ENCODE measurements around the gene MX2.

Gene MX2

DNA sequence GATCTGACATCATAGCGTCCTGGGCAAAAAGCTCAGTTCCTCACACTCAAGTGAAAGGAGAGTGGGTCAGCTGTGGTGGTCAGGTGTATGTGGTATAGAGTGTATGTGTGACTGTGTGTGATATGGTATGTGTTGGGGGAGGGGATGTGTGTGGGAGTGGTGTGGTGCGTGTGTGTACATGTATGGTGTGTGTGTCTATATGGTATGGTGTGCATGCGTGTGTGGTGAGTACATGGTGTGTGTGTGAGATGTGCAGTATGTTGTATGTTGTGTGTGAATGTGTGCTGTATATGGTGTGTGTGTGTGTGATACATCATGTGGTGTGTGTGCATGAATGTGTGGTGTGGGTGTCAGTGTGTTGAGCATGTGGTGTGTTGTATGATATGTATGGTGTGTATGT is 24.3 kb upstream of the MX2 start:
- Histone ChIP-seq H3K27ac (ENCODE audit: low read depth, low read length) (no peak overlapping the region), H3K4me3 (ENCODE audit: low read depth in 1 of 2, low read length in 2 of 2) (no peak overlapping the region), H3K27me3 (ENCODE audit: control insufficient read depth in 1 of 2, insufficient read depth in 2 of 2, low read length in 2 of 2) (no peaks in the 10 kb centered on the region), H3K9me3 (ENCODE audit: control insufficient read depth in 1 of 2, low read length in 2 of 2) (peaks cover 5 to 17% of the 10 kb centered on the region in 2 donors), H3K4me1 (ENCODE audit: control insufficient read depth in 1 of 2, insufficient read depth in 2 of 2, low read length in 2 of 2) (peaks cover 0 to 4% of the 10 kb centered on the region in 2 donors), H3K36me3 (ENCODE audit: control insufficient read depth in 1 of 2, insufficient read depth in 2 of 2, low read length in 2 of 2) (peaks cover 19 to 23% of the 10 kb centered on the region in 2 donors), H3K9ac (ENCODE audit: low read depth in 1 of 2, low read length in 2 of 2) (no peak overlapping the region)

DNA sequence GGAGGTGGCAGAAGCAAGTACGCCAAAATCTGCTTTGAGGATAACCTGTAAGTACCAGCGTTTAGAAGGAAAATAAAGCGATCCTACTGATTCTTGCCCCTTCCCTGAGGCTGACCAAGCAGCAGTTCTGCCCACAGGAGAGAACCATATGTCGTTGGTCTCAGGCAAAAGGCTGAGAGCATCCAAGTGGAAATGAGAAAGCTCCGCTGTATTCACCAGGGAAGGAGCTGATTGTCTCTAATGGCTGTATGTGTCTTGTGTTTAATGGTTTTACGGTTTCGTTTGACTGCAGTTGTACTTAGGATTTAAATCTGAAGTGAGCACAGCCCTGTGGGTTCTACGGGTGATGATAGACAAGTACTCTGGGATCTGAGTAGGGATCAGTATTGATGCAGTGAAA is 23.4 kb upstream of the MX2 start:
- peaks cover 0 to 4% of the 10 kb centered on the region in 2 donors for H3K4me1 ChIP-seq (ENCODE audit: control insufficient read depth in 1 of 2, insufficient read depth in 2 of 2, low read length in 2 of 2)
- peaks cover 19 to 29% of the 10 kb centered on the region in 2 donors for H3K36me3 ChIP-seq (ENCODE audit: control insufficient read depth in 1 of 2, insufficient read depth in 2 of 2, low read length in 2 of 2)
- H3K27ac ChIP-seq (ENCODE audit: low read depth, low read length), result no peak overlapping the region
- H3K27me3 ChIP-seq (ENCODE audit: control insufficient read depth in 1 of 2, insufficient read depth in 2 of 2, low read length in 2 of 2), result no peaks in the 10 kb centered on the region
- H3K4me3 ChIP-seq (ENCODE audit: low read depth in 1 of 2, low read length in 2 of 2), result no peak overlapping the region
- peaks cover 5 to 17% of the 10 kb centered on the region in 2 donors for H3K9me3 ChIP-seq (ENCODE audit: control insufficient read depth in 1 of 2, low read length in 2 of 2)
- H3K9ac ChIP-seq (ENCODE audit: low read depth in 1 of 2, low read length in 2 of 2), result no peak overlapping the region

DNA sequence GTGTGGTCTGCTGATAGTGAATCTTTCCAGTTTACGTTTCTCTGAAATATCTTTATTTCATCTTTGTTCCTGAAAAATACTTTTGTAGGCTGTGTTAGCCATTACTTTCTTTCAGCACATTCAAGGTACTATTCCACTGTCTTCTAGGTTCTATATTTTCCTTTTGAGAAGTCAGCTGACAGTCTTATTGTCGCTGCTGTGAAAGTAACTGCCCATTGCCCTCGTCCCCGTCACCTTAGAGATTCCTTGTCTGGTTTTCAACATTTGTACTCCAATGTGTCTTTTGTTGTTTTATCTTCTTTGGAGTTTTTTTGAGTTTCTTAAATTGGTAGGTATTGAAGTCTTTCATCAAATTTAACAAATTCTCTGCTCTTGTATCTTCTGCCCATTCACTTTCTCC is 19.8 kb upstream of the MX2 start:
- no peaks in the 10 kb centered on the region for H3K27me3 ChIP-seq (ENCODE audit: control insufficient read depth in 1 of 2, insufficient read depth in 2 of 2, low read length in 2 of 2)
- no peaks in the 10 kb centered on the region for H3K4me1 ChIP-seq (ENCODE audit: control insufficient read depth in 1 of 2, insufficient read depth in 2 of 2, low read length in 2 of 2)
- no peak overlapping the region for H3K4me3 ChIP-seq (ENCODE audit: low read depth in 1 of 2, low read length in 2 of 2)
- H3K27ac ChIP-seq (ENCODE audit: low read depth, low read length), result no peak overlapping the region
- peaks cover 13 to 37% of the 10 kb centered on the region in 2 donors for H3K36me3 ChIP-seq (ENCODE audit: control insufficient read depth in 1 of 2, insufficient read depth in 2 of 2, low read length in 2 of 2)
- H3K9ac ChIP-seq (ENCODE audit: low read depth in 1 of 2, low read length in 2 of 2), result no peak overlapping the region
- peaks cover 0 to 9% of the 10 kb centered on the region in 2 donors for H3K9me3 ChIP-seq (ENCODE audit: control insufficient read depth in 1 of 2, low read length in 2 of 2)

DNA sequence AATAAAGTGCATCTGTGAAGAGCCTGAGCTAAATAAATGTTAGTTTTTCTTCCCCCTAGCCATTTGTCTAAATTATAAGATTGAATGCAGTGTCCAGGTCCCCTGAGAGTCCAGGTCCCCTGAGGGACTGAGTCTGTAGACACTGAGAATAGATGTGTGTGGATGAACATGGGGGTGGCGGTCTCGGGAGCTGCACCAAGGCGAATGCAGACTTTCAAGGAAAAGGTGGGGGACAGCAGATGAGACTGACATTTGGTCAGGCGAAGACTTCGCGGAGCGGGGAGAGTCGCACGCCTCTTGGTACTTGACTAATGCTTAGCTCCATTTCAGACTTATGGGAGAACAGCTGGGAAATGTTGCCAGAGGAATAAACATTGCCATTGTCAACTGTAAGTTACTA is 17.7 kb upstream of the MX2 start:
- H3K27ac ChIP-seq (ENCODE audit: low read depth, low read length), result no peak overlapping the region
- H3K4me3 ChIP-seq (ENCODE audit: low read depth in 1 of 2, low read length in 2 of 2), result no peak overlapping the region
- H3K9ac ChIP-seq (ENCODE audit: low read depth in 1 of 2, low read length in 2 of 2), result no peak overlapping the region
- peaks cover 11 to 44% of the 10 kb centered on the region in 2 donors for H3K36me3 ChIP-seq (ENCODE audit: control insufficient read depth in 1 of 2, insufficient read depth in 2 of 2, low read length in 2 of 2)
- peaks cover 0 to 9% of the 10 kb centered on the region in 2 donors for H3K9me3 ChIP-seq (ENCODE audit: control insufficient read depth in 1 of 2, low read length in 2 of 2)
- no peaks in the 10 kb centered on the region for H3K27me3 ChIP-seq (ENCODE audit: control insufficient read depth in 1 of 2, insufficient read depth in 2 of 2, low read length in 2 of 2)
- no peaks in the 10 kb centered on the region for H3K4me1 ChIP-seq (ENCODE audit: control insufficient read depth in 1 of 2, insufficient read depth in 2 of 2, low read length in 2 of 2)

DNA sequence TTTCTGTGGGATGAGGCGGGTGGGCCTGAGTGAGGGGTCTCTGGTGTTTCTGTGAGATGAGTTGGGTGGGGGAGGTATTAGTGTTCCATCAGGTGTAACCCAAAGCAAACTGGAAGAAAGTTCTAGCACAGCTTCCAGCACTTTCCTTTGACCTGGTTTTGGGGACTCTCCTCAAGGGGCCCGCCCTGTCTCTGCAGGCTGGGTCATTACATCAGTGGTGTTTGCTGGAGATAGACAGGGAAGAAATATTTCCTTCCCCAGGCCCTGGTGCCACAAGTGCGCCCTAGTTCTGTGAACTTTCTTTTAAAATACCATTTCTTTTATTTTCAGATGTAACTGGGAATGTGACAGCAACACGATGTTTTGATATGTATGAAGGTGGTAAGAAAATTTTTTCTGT is 16.5 kb upstream of the MX2 start:
- H3K9ac ChIP-seq (ENCODE audit: low read depth in 1 of 2, low read length in 2 of 2), result no peak overlapping the region
- H3K27ac ChIP-seq (ENCODE audit: low read depth, low read length), result no peak overlapping the region

DNA sequence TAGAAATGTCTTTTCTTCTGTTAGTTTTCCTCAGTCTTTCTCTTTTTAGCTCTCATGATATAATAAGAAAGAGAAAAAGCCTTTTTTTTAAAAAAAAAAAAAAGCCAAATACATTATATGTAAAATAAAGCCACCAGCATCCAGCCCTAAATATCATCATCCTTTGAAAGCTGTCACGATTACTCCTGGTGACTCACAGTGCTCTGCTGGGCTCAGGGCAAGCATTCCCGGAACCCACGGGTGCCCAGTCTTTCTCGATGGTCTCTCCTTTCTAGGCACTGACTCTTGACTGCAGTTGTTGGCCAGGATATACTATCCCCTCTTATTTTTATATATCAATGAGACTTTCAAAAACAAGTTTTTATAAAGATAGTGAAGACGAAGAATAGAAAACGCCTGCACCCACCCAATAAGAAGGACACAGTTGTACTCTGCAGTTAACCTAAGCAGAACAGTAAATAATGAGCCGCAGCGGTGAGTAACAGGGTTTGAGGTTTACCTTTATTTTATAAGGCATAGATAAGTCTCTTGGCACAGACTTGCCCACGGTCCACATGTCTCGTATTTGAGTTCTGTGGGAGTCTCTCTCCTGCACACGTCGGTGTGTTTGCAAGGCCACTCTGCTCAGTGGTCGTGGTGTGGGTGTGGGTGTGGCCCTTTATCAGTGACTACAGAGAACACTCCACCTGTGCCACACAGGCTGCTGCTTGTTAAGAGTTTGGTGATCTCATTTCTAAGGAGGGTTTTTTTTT is 15.7 kb upstream of the MX2 start:
- Histone ChIP-seq H3K9me3 (ENCODE audit: control insufficient read depth in 1 of 2, low read length in 2 of 2) (peaks cover 0 to 9% of the 10 kb centered on the region in 2 donors), H3K27me3 (ENCODE audit: control insufficient read depth in 1 of 2, insufficient read depth in 2 of 2, low read length in 2 of 2) (no peaks in the 10 kb centered on the region), H3K27ac (ENCODE audit: low read depth, low read length) (no peak overlapping the region), H3K36me3 (ENCODE audit: control insufficient read depth in 1 of 2, insufficient read depth in 2 of 2, low read length in 2 of 2) (peaks cover 11 to 63% of the 10 kb centered on the region in 2 donors), H3K4me3 (ENCODE audit: low read depth in 1 of 2, low read length in 2 of 2) (no peak overlapping the region), H3K4me1 (ENCODE audit: control insufficient read depth in 1 of 2, insufficient read depth in 2 of 2, low read length in 2 of 2) (no peaks in the 10 kb centered on the region), H3K9ac (ENCODE audit: low read depth in 1 of 2, low read length in 2 of 2) (no peak overlapping the region)

More for the DNA sequence above, 16.5 kb upstream of the MX2 start:
- H3K4me3 ChIP-seq (ENCODE audit: low read depth in 1 of 2, low read length in 2 of 2), result no peak overlapping the region
- no peaks in the 10 kb centered on the region for H3K4me1 ChIP-seq (ENCODE audit: control insufficient read depth in 1 of 2, insufficient read depth in 2 of 2, low read length in 2 of 2)
- peaks cover 11 to 57% of the 10 kb centered on the region in 2 donors for H3K36me3 ChIP-seq (ENCODE audit: control insufficient read depth in 1 of 2, insufficient read depth in 2 of 2, low read length in 2 of 2)
- H3K9me3 ChIP-seq (ENCODE audit: control insufficient read depth in 1 of 2, low read length in 2 of 2), result peaks cover 0 to 9% of the 10 kb centered on the region in 2 donors
- H3K27me3 ChIP-seq (ENCODE audit: control insufficient read depth in 1 of 2, insufficient read depth in 2 of 2, low read length in 2 of 2), result no peaks in the 10 kb centered on the region

DNA sequence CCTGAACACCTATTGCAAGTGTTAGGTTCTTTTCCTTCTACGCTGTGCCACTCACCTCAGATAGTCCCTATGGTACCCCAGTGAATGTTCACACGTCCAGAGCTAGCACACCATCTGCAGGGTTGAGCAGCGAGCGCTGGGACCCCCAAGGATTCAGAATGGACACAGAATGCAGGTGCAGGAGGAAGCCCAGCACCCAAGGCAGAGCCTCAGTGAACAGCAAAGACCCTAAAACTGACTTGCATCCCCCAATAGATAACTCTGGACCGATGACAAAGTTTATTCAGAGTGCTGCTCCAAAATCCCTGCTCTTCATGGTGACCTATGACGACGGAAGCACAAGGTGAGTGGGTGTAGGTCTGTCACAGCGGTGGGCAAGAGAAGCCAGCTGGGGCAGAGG is 15.1 kb upstream of the MX2 start:
- peaks cover 0 to 7% of the 10 kb centered on the region in 2 donors for H3K9me3 ChIP-seq (ENCODE audit: control insufficient read depth in 1 of 2, low read length in 2 of 2)
- H3K27ac ChIP-seq (ENCODE audit: low read depth, low read length), result no peak overlapping the region
- no peak overlapping the region for H3K9ac ChIP-seq (ENCODE audit: low read depth in 1 of 2, low read length in 2 of 2)
- no peaks in the 10 kb centered on the region for H3K4me1 ChIP-seq (ENCODE audit: control insufficient read depth in 1 of 2, insufficient read depth in 2 of 2, low read length in 2 of 2)
- H3K36me3 ChIP-seq (ENCODE audit: control insufficient read depth in 1 of 2, insufficient read depth in 2 of 2, low read length in 2 of 2), result peaks cover 10 to 66% of the 10 kb centered on the region in 2 donors
- no peak overlapping the region for H3K4me3 ChIP-seq (ENCODE audit: low read depth in 1 of 2, low read length in 2 of 2)
- no peaks in the 10 kb centered on the region for H3K27me3 ChIP-seq (ENCODE audit: control insufficient read depth in 1 of 2, insufficient read depth in 2 of 2, low read length in 2 of 2)

DNA sequence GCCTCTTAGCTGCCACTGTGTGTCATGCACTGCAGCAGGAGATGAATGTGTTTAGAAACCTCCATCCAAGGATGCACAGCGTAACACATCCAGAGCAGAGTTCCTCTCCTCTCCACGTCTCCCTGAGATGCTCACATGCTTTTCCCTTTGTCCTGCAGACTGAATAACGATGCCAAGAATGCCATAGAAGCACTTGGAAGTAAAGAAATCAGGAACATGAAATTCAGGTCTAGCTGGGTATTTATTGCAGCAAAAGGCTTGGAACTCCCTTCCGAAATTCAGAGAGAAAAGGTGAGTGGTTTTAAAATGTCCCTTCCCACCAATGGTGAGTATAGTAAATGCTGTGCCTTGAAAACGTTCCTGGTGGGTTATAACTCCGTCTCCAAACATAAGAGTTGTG is 13.4 kb upstream of the MX2 start:
- H3K4me3 ChIP-seq (ENCODE audit: low read depth in 1 of 2, low read length in 2 of 2), result no peak overlapping the region
- H3K27ac ChIP-seq (ENCODE audit: low read depth, low read length), result no peak overlapping the region
- H3K9ac ChIP-seq (ENCODE audit: low read depth in 1 of 2, low read length in 2 of 2), result no peak overlapping the region
- no peaks in the 10 kb centered on the region for H3K9me3 ChIP-seq (ENCODE audit: control insufficient read depth in 1 of 2, low read length in 2 of 2)
- peaks cover 3 to 60% of the 10 kb centered on the region in 2 donors for H3K36me3 ChIP-seq (ENCODE audit: control insufficient read depth in 1 of 2, insufficient read depth in 2 of 2, low read length in 2 of 2)
- no peaks in the 10 kb centered on the region for H3K27me3 ChIP-seq (ENCODE audit: control insufficient read depth in 1 of 2, insufficient read depth in 2 of 2, low read length in 2 of 2)
- no peaks in the 10 kb centered on the region for H3K4me1 ChIP-seq (ENCODE audit: control insufficient read depth in 1 of 2, insufficient read depth in 2 of 2, low read length in 2 of 2)

DNA sequence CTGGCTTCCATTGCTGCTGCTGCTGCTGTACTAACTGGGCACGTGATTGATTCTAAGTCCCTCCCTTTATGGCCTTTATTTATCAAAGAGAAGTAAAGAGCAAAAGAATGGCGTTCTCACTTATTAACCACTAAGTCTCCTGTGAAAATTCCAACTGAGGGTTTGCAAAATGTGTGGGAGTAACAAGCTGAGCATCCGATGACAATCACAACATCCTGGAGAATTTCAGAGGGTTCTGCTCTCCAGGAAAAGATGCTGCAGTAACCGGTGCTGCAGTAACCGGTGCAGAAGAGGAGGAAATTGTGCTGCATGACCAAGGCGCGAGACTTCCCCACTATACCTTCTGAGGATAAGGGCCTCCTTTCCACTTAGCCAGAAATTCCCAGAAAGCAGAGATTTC is 12.7 kb upstream of the MX2 start:
- Histone ChIP-seq H3K9ac (ENCODE audit: low read depth in 1 of 2, low read length in 2 of 2) (no peak overlapping the region), H3K9me3 (ENCODE audit: control insufficient read depth in 1 of 2, low read length in 2 of 2) (no peaks in the 10 kb centered on the region), H3K4me3 (ENCODE audit: low read depth in 1 of 2, low read length in 2 of 2) (no peak overlapping the region), H3K36me3 (ENCODE audit: control insufficient read depth in 1 of 2, insufficient read depth in 2 of 2, low read length in 2 of 2) (peaks cover 3 to 55% of the 10 kb centered on the region in 2 donors), H3K27ac (ENCODE audit: low read depth, low read length) (no peak overlapping the region), H3K4me1 (ENCODE audit: control insufficient read depth in 1 of 2, insufficient read depth in 2 of 2, low read length in 2 of 2) (no peaks in the 10 kb centered on the region), H3K27me3 (ENCODE audit: control insufficient read depth in 1 of 2, insufficient read depth in 2 of 2, low read length in 2 of 2) (no peaks in the 10 kb centered on the region)

DNA sequence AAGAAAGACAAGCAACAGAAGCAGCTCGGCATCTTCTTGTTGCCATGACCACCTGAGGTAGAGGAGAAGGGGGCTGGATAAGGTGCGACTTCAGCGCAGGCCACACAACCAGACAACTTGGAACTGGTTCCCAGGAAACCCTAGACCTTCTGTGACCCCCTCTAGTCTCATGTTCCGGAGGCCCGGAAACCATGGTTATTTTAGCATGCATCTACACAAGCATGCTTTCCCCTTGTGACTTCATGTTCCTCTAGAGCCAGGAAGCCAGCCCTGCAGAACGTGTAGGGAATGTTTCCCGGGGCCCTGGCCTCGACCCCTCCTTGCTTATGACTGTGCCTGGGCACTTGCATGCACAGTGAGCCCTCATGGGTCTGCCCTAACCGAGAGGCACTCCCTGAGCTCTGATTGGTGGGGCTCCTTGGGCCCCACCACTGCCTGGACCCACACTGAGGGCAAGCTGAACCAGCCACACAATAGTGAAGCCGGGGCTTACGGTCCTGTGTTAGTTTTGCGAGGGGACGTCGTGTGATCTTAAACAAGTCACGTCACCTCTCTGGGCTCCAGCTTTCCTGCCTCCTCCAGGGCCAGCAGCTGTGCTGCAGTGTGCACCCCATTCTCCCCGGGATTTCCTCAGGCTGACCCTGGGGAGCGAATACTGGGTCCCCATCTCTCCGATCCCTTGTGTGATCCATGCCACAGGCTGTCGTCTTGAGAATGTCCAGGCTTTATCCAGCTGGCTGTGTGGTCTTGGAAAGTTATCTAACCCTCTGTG is 12.0 kb upstream of the MX2 start:
- Histone ChIP-seq H3K4me3 (ENCODE audit: low read depth in 1 of 2, low read length in 2 of 2) (no peak overlapping the region), H3K27ac (ENCODE audit: low read depth, low read length) (no peak overlapping the region)

More for the DNA sequence above, 12.0 kb upstream of the MX2 start:
- no peaks in the 10 kb centered on the region for H3K9me3 ChIP-seq (ENCODE audit: control insufficient read depth in 1 of 2, low read length in 2 of 2)
- H3K36me3 ChIP-seq (ENCODE audit: control insufficient read depth in 1 of 2, insufficient read depth in 2 of 2, low read length in 2 of 2), result peaks cover 3 to 52% of the 10 kb centered on the region in 2 donors
- no peak overlapping the region for H3K9ac ChIP-seq (ENCODE audit: low read depth in 1 of 2, low read length in 2 of 2)
- no peaks in the 10 kb centered on the region for H3K27me3 ChIP-seq (ENCODE audit: control insufficient read depth in 1 of 2, insufficient read depth in 2 of 2, low read length in 2 of 2)
- H3K4me1 ChIP-seq (ENCODE audit: control insufficient read depth in 1 of 2, insufficient read depth in 2 of 2, low read length in 2 of 2), result no peaks in the 10 kb centered on the region

Measured in duodenal mucosa (tissue), 2 donors.